ENCODE results near the gene LPP. TPM values are rescaled to one million over a fixed set of nuclear protein-coding genes. Genes with fewer than 3 reads are reported as not detected.

Gene LPP
- total RNA-seq, 1 donor from 2014 or later, result 218 TPM

GRCh38 chr3:188166441-188166840 lies 12.5 kb downstream of the LPP start:
- TF ChIP-seq CTCF (IDR thresholded peaks at IDR 0.05; ENCODE audit: insufficient read depth, low read length, poor library complexity, severe bottlenecking), result no peak
- no peak overlapping the region for H3K4me3 ChIP-seq (ENCODE audit: low read depth, low read length)
- peaks cover 1% of the 10 kb centered on the region for H3K36me3 ChIP-seq (ENCODE audit: control insufficient read depth, insufficient read depth, low read length)
- no peak for DNase-seq (ENCODE audit: low read depth)
- H3K27me3 ChIP-seq (ENCODE audit: control insufficient read depth, insufficient read depth, low read length), result no peaks in the 10 kb centered on the region

- DNase-seq (ENCODE audit: low read depth), result no peak
- Histone ChIP-seq H3K27me3 (ENCODE audit: control insufficient read depth, insufficient read depth, low read length) (no peaks in the 10 kb centered on the region), H3K4me3 (ENCODE audit: low read depth, low read length) (no peak overlapping the region), H3K36me3 (ENCODE audit: control insufficient read depth, insufficient read depth, low read length) (peaks cover under 1% of the 10 kb centered on the region)
- TF ChIP-seq CTCF (IDR thresholded peaks at IDR 0.05; ENCODE audit: insufficient read depth, low read length, poor library complexity, severe bottlenecking), result no peak
Observed at GRCh38 chr3:188168186-188168585, 14.2 kb downstream of the LPP start.

GRCh38 chr3:188168648-188169047 lies 14.7 kb downstream of the LPP start:
- H3K27me3 ChIP-seq (ENCODE audit: control insufficient read depth, insufficient read depth, low read length), result no peaks in the 10 kb centered on the region
- no peaks in the 10 kb centered on the region for H3K36me3 ChIP-seq (ENCODE audit: control insufficient read depth, insufficient read depth, low read length)
- H3K4me3 ChIP-seq (ENCODE audit: low read depth, low read length), result no peak overlapping the region
- DNase-seq (ENCODE audit: low read depth), result no peak
- no peak for TF ChIP-seq CTCF (IDR thresholded peaks at IDR 0.05; ENCODE audit: insufficient read depth, low read length, poor library complexity, severe bottlenecking)

GRCh38 chr3:188169830-188170455 lies 16.0 kb downstream of the LPP start:
- Histone ChIP-seq H3K4me3 (ENCODE audit: low read depth, low read length) (no peak overlapping the region), H3K27me3 (ENCODE audit: control insufficient read depth, insufficient read depth, low read length) (no peaks in the 10 kb centered on the region), H3K36me3 (ENCODE audit: control insufficient read depth, insufficient read depth, low read length) (no peaks in the 10 kb centered on the region)
- no peak for DNase-seq (ENCODE audit: low read depth)
- TF ChIP-seq CTCF (IDR thresholded peaks at IDR 0.05; ENCODE audit: insufficient read depth, low read length, poor library complexity, severe bottlenecking), result no peak

GRCh38 chr3:188170461-188171459 lies 16.8 kb downstream of the LPP start:
- DNase-seq (ENCODE audit: low read depth), result no peak

More at GRCh38 chr3:188170461-188171459, 16.8 kb downstream of the LPP start:
- H3K4me3 ChIP-seq (ENCODE audit: low read depth, low read length), result no peak overlapping the region
- H3K27me3 ChIP-seq (ENCODE audit: control insufficient read depth, insufficient read depth, low read length), result no peaks in the 10 kb centered on the region
- TF ChIP-seq CTCF (IDR thresholded peaks at IDR 0.05; ENCODE audit: insufficient read depth, low read length, poor library complexity, severe bottlenecking), result no peak
- H3K36me3 ChIP-seq (ENCODE audit: control insufficient read depth, insufficient read depth, low read length), result no peaks in the 10 kb centered on the region

Data from kidney epithelial cell (primary cell).